ENCODE data around the gene CPNE1.
"Not testable (repeated sequence)": the region's sequence is repeated elsewhere in the genome, so short reads cannot be mapped to it uniquely, and the experiment has no call there.

Gene CPNE1

DNA sequence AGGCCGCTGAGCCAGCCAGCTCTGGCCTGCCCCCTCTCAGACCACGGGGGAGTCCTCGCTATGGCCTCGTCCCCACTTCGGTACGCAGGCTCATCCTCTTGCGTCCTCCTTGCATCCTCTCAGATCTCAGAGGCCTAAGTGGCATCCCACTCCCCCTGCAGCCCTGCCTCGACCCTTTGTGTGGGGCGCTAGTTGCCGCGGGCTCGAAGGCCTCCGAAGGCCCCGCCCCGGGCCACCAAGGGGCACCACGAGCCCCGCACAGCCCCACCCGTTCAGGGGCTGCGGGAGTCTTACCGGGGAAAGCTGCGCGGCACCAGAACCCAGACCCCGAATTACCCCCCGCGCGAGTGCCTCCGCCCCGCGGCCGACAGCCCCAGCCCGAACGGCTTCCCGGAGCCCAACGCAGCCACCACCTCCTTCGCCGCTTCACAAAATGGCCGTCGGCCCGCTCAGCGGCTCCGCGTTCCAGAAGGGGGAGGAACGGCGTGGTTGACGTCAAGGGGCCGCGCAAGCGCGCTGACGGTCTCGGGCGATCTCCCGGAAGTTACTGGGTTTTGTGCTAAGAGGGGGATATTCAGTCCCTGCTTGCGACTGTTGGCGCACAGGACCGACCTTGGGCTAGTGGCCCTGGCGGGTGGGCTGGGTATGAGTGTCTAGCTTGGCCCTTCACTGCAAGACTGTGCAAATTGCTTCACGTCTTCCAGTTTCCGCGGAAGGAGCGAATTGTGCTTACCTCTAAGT, at the start of gene CPNE1, which contains the start of gene RBM12:
Gene CPNE1 (minus strand): TSS at position 435 of the 741 bp plus-strand sequence. CDS start 31,977 bp downstream, outside the sequence.
Gene RBM12 (minus strand): TSS at position 435 of the 741 bp plus-strand sequence. CDS start 9,578 bp downstream, outside the sequence.
- DNase-seq (ENCODE audit: low read depth) = peak; percentile 86

DNA sequence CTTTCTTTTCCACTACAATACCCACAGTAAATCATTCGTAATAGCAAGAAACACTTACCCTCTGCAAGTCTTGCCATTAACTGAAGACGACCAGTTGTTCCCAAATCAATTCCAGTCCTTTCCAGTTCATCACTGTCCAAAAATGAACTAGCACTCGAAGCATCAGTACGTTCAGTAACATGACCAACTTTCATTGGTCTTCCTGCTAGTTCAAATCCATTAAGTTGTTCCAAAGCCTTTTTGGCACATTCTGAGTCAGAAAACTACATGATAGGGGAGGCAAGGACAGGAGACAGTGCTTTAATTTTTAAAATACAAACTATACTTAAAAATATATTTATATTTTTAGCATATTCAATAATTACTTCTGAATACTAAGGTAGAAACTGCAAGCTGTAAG, 49.4 kb upstream of the CPNE1 start:
- DNase-seq (ENCODE audit: low read depth) = no peak

DNA sequence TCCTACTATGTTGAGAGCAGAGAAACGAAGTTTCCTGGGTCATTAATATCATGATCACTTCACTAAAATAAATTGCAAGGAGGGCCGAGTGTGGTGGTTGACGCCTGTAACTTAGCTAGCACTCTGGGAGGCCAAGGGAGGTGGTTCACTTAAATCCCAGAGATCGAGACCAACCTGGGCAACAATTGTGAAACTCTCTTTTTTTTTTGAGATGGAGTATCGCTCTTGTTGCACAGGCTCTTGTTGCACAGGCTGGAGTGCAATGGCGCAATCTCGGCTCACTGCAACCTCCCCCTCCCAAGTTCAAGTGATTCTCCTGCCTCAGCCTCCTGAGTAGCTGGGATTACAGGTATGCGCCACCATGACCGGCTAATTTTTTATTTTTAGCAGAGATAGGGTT, 48.4 kb upstream of the CPNE1 start:
- not testable (repeated sequence) for DNase-seq (ENCODE audit: low read depth)

- no peak for DNase-seq (ENCODE audit: low read depth)
Observed at GRCh38 chr20:35711588-35712209, 47.0 kb upstream of the CPNE1 start.

DNA sequence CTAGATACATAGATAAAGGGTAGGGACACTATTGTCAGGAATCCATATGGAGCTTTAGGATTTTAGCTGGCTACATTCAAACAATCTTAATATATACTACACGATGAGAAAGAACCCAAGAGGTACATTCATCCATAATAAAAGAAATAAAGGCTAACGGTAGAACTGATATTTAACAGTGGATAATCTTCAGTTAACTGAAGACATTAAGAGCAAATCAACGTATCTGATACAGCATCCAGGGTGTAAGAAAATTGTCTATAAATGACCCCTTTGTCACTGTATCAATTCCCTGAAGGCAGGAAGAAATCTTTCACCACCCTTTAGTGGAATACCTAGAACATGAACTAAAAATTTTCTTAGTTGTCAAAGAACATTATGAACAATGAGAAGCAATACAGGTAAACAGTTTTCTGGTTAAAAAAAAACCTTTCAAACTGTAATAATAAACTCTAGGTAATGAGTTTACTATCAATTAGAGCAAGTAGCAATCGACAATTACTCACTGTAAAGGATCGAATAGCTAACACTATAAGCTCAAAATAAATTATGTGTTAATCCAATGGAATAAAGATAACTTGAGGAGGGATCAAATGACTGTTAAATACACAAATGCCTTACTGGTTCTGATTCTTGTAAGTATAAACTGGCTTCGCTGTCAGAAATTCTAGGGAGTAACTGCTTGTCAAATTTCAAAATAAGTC, 46.3 kb upstream of the CPNE1 start:
- DNase-seq (ENCODE audit: low read depth) = no peak

DNA sequence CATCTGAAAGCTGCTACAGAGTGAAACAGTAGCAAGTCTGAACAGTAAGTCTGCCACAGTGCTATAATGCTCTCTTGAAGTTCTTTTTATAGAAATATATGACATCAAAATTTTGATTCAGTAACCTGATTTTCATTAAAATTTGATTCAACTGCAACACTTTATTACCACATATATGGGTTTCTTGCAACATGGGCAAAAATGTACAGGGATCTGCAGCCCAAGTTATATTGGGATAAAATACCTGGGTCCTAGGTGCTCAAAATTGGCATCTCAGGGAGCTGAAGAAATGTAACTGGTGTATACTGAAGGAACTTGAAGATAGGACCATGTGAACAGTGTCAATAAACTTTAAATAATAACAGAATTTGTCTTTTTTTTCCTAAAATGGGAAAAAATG, 45.3 kb upstream of the CPNE1 start:
- DNase-seq (ENCODE audit: low read depth) = no peak

- DNase-seq (ENCODE audit: low read depth) = no peak
Observed at GRCh38 chr20:35709259-35709658, 44.6 kb upstream of the CPNE1 start.

GRCh38 chr20:35708502-35708901, 43.8 kb upstream of the CPNE1 start:
- DNase-seq (ENCODE audit: low read depth) = no peak

DNA sequence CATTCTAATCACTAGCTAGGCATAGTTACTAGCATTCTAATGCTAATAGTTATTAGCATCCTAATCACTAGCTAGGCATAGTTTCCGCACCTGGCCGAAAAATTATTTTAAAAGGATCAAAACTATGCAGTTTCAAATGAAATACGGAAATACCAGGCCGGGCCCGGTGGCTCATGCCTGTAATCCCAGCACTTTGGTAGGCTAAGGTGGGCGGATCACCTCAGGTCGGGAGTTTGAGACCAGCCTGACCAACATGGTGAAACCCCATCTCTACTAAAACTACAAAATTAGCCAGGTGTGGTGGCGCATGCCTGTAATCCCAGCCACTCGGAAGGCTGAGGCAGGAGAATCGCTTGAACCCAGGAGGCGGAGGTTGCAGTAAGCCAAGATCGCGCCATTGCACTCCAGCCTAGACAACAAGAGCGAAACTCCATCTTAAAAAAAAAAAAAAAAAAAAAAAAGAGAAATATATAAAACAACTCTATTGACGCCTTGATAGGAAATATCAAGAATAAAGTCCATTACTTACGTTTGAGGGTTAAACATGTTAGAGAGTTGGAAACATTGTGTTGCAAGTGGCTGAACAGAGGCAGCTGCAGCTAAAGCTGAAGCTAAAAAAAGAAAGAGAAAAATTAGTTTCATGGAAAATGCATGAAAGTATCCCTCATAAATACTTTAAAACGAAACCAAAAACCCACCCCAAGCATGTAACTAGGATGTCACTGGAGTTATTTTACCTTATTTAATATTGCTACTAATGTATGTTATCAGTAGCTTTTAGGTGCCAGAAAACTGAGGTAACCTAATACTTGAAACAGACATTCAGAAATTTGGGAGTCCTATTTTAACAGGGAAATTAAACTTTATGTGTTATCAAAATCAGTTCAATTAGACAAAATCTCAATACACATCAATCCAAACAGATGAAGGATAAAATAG, 42.2 kb upstream of the CPNE1 start:
- not testable (repeated sequence) for DNase-seq (ENCODE audit: low read depth)

- DNase-seq (ENCODE audit: low read depth) = not testable (repeated sequence)
Observed at GRCh38 chr20:35705894-35706293, 41.2 kb upstream of the CPNE1 start.

DNA sequence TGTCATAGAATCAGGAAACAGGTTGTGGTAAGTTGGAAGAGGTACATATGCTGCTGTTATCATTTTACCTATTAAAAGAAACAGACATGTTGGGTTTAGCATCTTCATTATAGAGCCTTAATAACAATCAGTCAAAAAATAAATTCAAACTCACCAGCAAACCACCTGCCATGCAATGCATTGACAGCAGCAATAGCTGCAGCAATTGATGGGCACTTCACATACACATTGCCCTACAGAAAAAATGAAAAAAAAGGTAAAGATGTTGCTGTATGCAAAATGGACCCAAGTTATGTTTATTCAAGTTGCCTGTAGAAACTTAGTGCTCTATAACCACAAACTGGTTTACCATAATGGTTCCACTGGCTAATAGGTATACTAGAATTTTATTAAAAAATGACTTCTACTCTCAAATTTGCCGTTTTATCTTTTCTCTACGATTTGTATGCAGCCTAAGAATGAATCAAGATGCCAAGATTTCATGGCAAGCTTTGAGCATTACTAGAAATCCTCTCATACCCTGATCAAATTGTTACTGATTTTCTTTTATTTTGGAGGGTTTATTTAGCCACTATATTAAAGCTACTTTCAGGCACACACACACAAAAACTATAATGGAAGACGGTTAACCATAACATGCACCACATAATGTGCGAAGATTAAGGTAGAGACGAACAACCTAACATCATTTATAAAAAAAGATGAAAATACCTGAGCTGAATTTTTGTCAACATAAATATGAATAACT, 40.0 kb upstream of the CPNE1 start:
- DNase-seq (ENCODE audit: low read depth) = no peak

GRCh38 chr20:35702824-35703695, 38.4 kb upstream of the CPNE1 start:
- no peak for DNase-seq (ENCODE audit: low read depth)

- DNase-seq (ENCODE audit: low read depth) = no peak
Observed at GRCh38 chr20:35702051-35702823, 37.5 kb upstream of the CPNE1 start.

- DNase-seq (ENCODE audit: low read depth) = no peak
Observed at GRCh38 chr20:35700625-35701148, 36.0 kb upstream of the CPNE1 start.

DNA sequence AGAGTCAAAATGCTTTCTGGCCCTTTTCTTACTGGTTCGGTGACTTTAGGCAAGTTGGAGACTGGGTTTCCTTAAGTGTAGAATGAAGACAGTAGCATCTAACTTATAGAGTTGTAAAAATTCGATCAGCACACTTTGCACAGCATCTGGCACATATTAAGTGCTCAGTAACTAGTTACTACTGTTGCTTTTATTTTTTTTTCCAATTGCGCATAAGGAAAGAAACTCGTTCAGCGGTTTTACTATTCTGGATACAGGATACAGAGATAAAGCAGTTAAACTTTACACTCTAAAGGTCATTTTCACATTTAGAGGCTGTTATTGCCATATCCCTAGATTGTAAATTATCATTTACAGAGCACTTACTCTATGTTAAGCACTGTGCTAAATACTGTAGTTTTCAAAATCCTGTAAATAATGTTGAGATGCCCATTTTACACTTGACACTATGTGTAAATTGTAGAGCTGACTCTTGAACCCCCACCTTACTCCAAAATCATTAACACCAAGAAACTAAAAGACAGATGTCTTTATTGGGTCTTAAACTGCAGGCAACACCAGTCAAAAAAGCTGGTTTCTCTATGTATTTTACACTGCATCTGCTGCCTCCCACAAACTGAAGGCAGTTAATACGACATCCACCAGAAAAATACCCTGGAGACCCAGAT, 35.4 kb upstream of the CPNE1 start:
- no peak for DNase-seq (ENCODE audit: low read depth)

GRCh38 chr20:35699127-35699956, 34.6 kb upstream of the CPNE1 start, which contains the start of the genes NFS1 and ROMO1:
Gene NFS1 (minus strand): TSS chr20:35699352. CDS start chr20:35699288, 64 bp downstream.
Gene ROMO1 (plus strand): TSS chr20:35699405. CDS start chr20:35699633, 228 bp downstream.
- peak; percentile 82 for DNase-seq (ENCODE audit: low read depth)

All from activated T-cell treated with anti-CD3 and anti-CD28 coated beads for 1 hour (primary cell).